GM12892 (cell line): ENCODE data around the gene MYO3B.

Experiments
- POLR2A ChIP-seq: IDR thresholded peaks from 2 replicates; pipeline ENCODE4 v1.6.1; 2011; ENCODE audit warnings: low read depth, low read length, control low read depth
- POLR2AphosphoS5 ChIP-seq: IDR thresholded peaks from 2 replicates; pipeline ENCODE4 v1.6.1; 2011; ENCODE audit warnings: low read depth, low read length, control low read depth
- TAF1 ChIP-seq: IDR thresholded peaks from 2 replicates; pipeline ENCODE4 v1.6.1; 2011; ENCODE audit warnings: low read depth, mild to moderate bottlenecking, control low read depth, low read length, borderline replicate concordance

DNA sequence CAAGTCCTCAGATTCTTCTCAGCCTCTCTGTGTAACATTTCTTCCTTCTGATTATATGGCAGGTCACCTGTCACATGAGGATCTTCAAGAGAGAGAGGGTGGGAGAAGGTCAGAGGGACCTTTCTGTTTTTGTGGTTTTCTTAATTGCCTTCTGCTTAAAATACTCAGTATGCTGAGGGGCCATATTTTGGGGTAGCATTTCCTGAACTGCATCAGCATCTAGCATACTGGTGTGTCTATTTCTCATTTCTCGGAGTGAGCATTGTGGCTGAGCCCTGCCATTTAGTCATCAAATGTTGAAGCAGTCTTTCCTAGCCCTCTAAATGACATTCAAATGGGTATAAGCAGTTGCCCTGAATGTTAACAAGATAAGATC lies 162.7 kb downstream of the MYO3B start:
- TF ChIP-seq POLR2A: no peak
- TF ChIP-seq POLR2AphosphoS5: no peak
- no peak for TF ChIP-seq TAF1
